K562 (cell line): ENCODE measurements around the gene SEPTIN8. TPM values are rescaled to one million over a fixed set of nuclear protein-coding genes. Genes with fewer than 3 reads are reported as not detected.

Experiments
- ARHGAP35 ChIP-seq: fragments of 450-650 bp; IDR thresholded peaks from 2 replicates; pipeline ENCODE4 v1.6.1; 2018; ENCODE audit not compliant: partially characterized antibody
- ETS2 ChIP-seq: IDR thresholded peaks from 2 replicates; pipeline ENCODE4 v1.6.1; 2016; ENCODE audit warnings: borderline replicate concordance, missing genetic modification characterization, mild to moderate bottlenecking, moderate library complexity, missing compliant biosample characterization; ENCODE audit not compliant: poor library complexity, severe bottlenecking
- FOXK2 ChIP-seq, 2 experiments: fragments of 450-650 bp; IDR thresholded peaks in 1 of 2; conservative IDR thresholded peaks in 1 of 2; 2 replicates each; pipeline ENCODE4 v1.6.1; 2016; ENCODE audit warnings: low read depth in 2 of 2, mild to moderate bottlenecking in 1 of 2
- HNRNPL ChIP-seq: fragments of 200-400 bp; formaldehyde crosslinking; IDR thresholded peaks from 2 replicates; pipeline ENCODE4 v1.6.1; 2017; ENCODE audit warnings: low read depth, mild to moderate bottlenecking, low read length
- HNRNPLL ChIP-seq: fragments of 200-400 bp; formaldehyde crosslinking; IDR thresholded peaks from 2 replicates; pipeline ENCODE4 v1.6.1; 2017; ENCODE audit warnings: low read length, low read depth, mild to moderate bottlenecking; ENCODE audit not compliant: poor library complexity, severe bottlenecking
- MAFG ChIP-seq: fragments of 450-650 bp; conservative IDR thresholded peaks from 2 replicates; pipeline ENCODE4 v1.6.1; 2016; ENCODE audit warnings: missing genetic modification characterization, missing compliant biosample characterization
- RAD21 ChIP-seq, 2 experiments: fragments of 250-450 bp in 1 of 2; fragments of 450-650 bp in 1 of 2; sonication (Bioruptor Pico) in 1 of 2; formaldehyde crosslinking in 1 of 2; IDR thresholded peaks in 1 of 2; conservative IDR thresholded peaks in 1 of 2; 2 replicates each; pipeline versions ENCODE4 v1.4.0 to v1.8.0; 2020 to 2022; ENCODE audit warnings: mild to moderate bottlenecking in 2 of 2, moderate library complexity in 1 of 2
- RBM34 ChIP-seq: fragments of 200-400 bp; formaldehyde crosslinking; IDR thresholded peaks from 2 replicates; pipeline ENCODE4 v1.6.1; 2018; ENCODE audit warnings: low read length, borderline replicate concordance; ENCODE audit not compliant: insufficient read depth
- ZBTB1 ChIP-seq: sonication (generic); formaldehyde crosslinking; IDR thresholded peaks from 2 replicates; pipeline ENCODE4 v1.8.1; 2023; ENCODE audit warnings: missing genetic modification reagents, low read depth, mild to moderate bottlenecking, borderline replicate concordance
- ZNF23 ChIP-seq: fragments of 250-450 bp; sonication (Bioruptor Pico); IDR thresholded peaks from 2 replicates; pipeline ENCODE4 v1.4.0; 2020; ENCODE audit warnings: mild to moderate bottlenecking
- ZNF324 ChIP-seq: fragments of 250-450 bp; sonication (Bioruptor Pico); IDR thresholded peaks from 2 replicates; pipeline ENCODE4 v1.4.0; 2020; ENCODE audit warnings: mild to moderate bottlenecking
- polyA plus RNA-seq, 8 experiments: library from polyadenylated mRNA; depleted of rRNA in 4 of 8; stranded (reverse) in 5 of 8; unstranded in 3 of 8; fragments of >200 nt; fragmentation: Nextera tagmentation in 2 of 8; fragmentation: Illumina TruSeq in 1 of 8; extraction: Ambion mirVana in 2 of 8; extraction: Trizol in 1 of 8; gene quantifications; 2 replicates each; pipeline versions ENCODE4 v1.2.1 to v1.2.3, GENCODE V29; 2011 to 2014; ENCODE audit warnings: inconsistent platforms in 1 of 8, missing spikeins in 1 of 8
- total RNA-seq, 7 experiments: library from RNA; depleted of rRNA in 6 of 7; stranded (reverse); fragments of >200 nt in 6 of 7; fragmentation: Illumina TruSeq in 2 of 7; extraction: Trizol in 2 of 7; gene quantifications; 2 replicates each; pipeline versions ENCODE4 v1.2.1 to v1.2.3, GENCODE V29; 2011 to 2021; ENCODE audit warnings: low replicate concordance in 1 of 7
- TF ChIP-seq, protein P1 (sequence below): fragments of 450-650 bp; IDR thresholded peaks from 2 replicates; pipeline ENCODE4 v1.6.1; 2016; ENCODE audit warnings: mild to moderate bottlenecking

The SEPTIN8 gene
- total and polyA plus RNA-seq, 9 of the 15 experiments (the other 6 are each of a cell fraction or from before 2014, with no cell fraction given), result 19.3 to 142 (median 101) TPM

DNA sequence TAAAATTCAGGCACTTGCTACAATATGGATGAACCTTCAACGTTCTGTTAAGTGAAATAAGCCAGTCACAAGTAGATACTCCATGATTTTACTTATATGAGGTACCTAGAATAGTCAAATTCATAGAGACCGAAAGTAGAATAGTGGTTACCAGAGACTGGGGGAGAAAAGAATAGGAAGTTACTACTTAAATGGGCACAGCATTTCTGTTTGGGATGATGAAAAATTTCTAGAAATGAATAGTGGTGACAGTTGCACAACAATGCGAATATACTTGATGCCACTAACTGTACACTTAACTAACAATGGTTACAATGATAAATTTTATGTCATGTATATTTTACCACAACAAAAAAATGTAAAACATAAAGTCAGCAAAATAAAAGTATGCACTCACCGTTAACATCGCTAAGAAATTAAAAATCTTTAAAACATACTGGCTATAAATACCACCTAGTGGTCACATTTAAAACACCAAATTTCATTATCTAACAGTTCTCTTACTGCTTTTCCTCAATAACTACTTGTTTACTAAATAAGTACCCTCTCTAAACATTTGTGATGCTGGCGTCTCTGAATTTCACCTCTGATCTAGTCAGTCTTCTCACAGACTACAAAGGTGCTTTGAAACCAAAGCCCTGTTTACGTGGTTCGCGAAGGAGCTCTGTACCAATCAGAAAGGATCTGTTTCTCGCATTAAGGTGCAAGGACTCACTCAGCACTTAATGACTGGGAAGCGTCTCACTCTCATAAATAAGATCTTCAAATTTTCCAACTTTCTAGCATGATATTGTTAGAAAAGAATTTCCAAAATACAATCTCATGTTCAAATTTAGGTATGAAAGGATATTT, 62.4 kb downstream of the SEPTIN8 start (continued):
- TF ChIP-seq ZNF23 (CRISPR knock-in tag) (no peak), FOXK2 (conservative IDR thresholded peaks at IDR 0.05 in 1 of 2, IDR thresholded peaks at IDR 0.05 in 1 of 2; ENCODE audit: low read depth in 2 of 2) (0 out of 4 replicates have a peak, but pooled peaks of 1 of the 2 experiments have one; percentile 28), ZNF324 (CRISPR knock-in tag) (no peak), HNRNPL (no peak), MAFG (tag) (peak; percentile 76), ZBTB1 (CRISPR knock-in tag) (no peak), RAD21 (CRISPR knock-in tag; conservative IDR thresholded peaks at IDR 0.05 in 1 of 2, IDR thresholded peaks at IDR 0.05 in 1 of 2) (peak; percentile 37 to 70), HNRNPLL (no peak), ETS2 (tag) (no peak), ARHGAP35 (no peak), RBM34 (no peak)
- TF ChIP-seq, protein P1, sequence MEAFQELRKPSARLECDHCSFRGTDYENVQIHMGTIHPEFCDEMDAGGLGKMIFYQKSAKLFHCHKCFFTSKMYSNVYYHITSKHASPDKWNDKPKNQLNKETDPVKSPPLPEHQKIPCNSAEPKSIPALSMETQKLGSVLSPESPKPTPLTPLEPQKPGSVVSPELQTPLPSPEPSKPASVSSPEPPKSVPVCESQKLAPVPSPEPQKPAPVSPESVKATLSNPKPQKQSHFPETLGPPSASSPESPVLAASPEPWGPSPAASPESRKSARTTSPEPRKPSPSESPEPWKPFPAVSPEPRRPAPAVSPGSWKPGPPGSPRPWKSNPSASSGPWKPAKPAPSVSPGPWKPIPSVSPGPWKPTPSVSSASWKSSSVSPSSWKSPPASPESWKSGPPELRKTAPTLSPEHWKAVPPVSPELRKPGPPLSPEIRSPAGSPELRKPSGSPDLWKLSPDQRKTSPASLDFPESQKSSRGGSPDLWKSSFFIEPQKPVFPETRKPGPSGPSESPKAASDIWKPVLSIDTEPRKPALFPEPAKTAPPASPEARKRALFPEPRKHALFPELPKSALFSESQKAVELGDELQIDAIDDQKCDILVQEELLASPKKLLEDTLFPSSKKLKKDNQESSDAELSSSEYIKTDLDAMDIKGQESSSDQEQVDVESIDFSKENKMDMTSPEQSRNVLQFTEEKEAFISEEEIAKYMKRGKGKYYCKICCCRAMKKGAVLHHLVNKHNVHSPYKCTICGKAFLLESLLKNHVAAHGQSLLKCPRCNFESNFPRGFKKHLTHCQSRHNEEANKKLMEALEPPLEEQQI, result 0 out of 2 replicates have a peak, but pooled peaks have one; percentile 33
